ES-I3 (cell line): ENCODE results near the gene IFITM2.
"Not testable (repeated sequence)": the region's sequence is repeated elsewhere in the genome, so short reads cannot be mapped to it uniquely, and the experiment has no call there.

ENCODE experiments used
- H3K36me3 ChIP-seq: 2 replicates; pipeline ENCODE4 v1.6.1; 2013; ENCODE audit warnings: mild to moderate bottlenecking, low read length, control low read depth, moderate library complexity; ENCODE audit not compliant: insufficient read depth
- H3K4me1 ChIP-seq: 2 replicates; pipeline ENCODE4 v1.6.1; 2013; ENCODE audit warnings: mild to moderate bottlenecking, control low read depth, low read length; ENCODE audit not compliant: insufficient read depth
- H3K9ac ChIP-seq: 2 replicates; pipeline ENCODE4 v1.6.1; 2013; ENCODE audit warnings: low read depth, mild to moderate bottlenecking, low read length, moderate library complexity
- H3K9me3 ChIP-seq: 2 replicates; pipeline ENCODE4 v1.6.1; 2013; ENCODE audit warnings: mild to moderate bottlenecking, low read length, moderate library complexity; ENCODE audit not compliant: control insufficient read depth, insufficient read depth

The IFITM2 gene

GRCh38 chr11:304915-305843 lies 2.4 kb upstream of the IFITM2 start:
- H3K4me1 ChIP-seq, result peaks cover 36% of the 10 kb centered on the region
- H3K9me3 ChIP-seq, result no peaks in the 10 kb centered on the region
- no peak overlapping the region; the same call in 1 of the 2 replicates for H3K9ac ChIP-seq
- no peaks in the 10 kb centered on the region for H3K36me3 ChIP-seq

GRCh38 chr11:305844-306211 lies 1.8 kb upstream of the IFITM2 start:
- Histone ChIP-seq H3K4me1 (peaks cover 30% of the 10 kb centered on the region), H3K9ac (no peak overlapping the region), H3K9me3 (no peaks in the 10 kb centered on the region)

GRCh38 chr11:306645-307371 lies 808 bp upstream of the IFITM2 start:
- no peaks in the 10 kb centered on the region for H3K9me3 ChIP-seq
- H3K4me1 ChIP-seq, result peaks cover 30% of the 10 kb centered on the region
- no peaks in the 10 kb centered on the region for H3K36me3 ChIP-seq
- no peak overlapping the region for H3K9ac ChIP-seq

More at GRCh38 chr11:305844-306211, 1.8 kb upstream of the IFITM2 start:
- H3K36me3 ChIP-seq, result no peaks in the 10 kb centered on the region

- H3K36me3 ChIP-seq, H3K9me3 ChIP-seq: not testable (repeated sequence)
- H3K4me1 ChIP-seq, result peaks cover 48% of the 10 kb centered on the region
- peak overlapping the region; percentile 7; the same call in 1 of the 2 replicates for H3K9ac ChIP-seq
Measured at GRCh38 chr11:308740-309665, 1.4 kb downstream of the IFITM2 start.

- H3K9ac ChIP-seq, result peak overlapping the region; percentile 37; the same call in 1 of the 2 replicates
- H3K36me3 ChIP-seq, H3K9me3 ChIP-seq: not testable (repeated sequence)
- H3K4me1 ChIP-seq, result peaks cover 48% of the 10 kb centered on the region
Measured at GRCh38 chr11:309979-310572, 2.5 kb downstream of the IFITM2 start.

GRCh38 chr11:311013-311748 lies 3.6 kb downstream of the IFITM2 start:
- not testable (repeated sequence) for H3K9me3 ChIP-seq, H3K36me3 ChIP-seq
- Histone ChIP-seq H3K4me1 (peaks cover 38% of the 10 kb centered on the region), H3K9ac (peak overlapping the region; percentile 31; the same call in 1 of the 2 replicates)

GRCh38 chr11:312092-312816 lies 4.6 kb downstream of the IFITM2 start:
- H3K36me3 ChIP-seq, result no peaks in the 10 kb centered on the region
- H3K9ac ChIP-seq, result peak overlapping the region; percentile 31; the same call in 1 of the 2 replicates
- H3K4me1 ChIP-seq, result peaks cover 30% of the 10 kb centered on the region
- no peaks in the 10 kb centered on the region for H3K9me3 ChIP-seq

GRCh38 chr11:313304-313786 lies 5.7 kb downstream of the IFITM2 start:
- no peaks in the 10 kb centered on the region for H3K36me3 ChIP-seq
- peak overlapping the region; percentile 73 for H3K9ac ChIP-seq
- H3K4me1 ChIP-seq, result peaks cover 33% of the 10 kb centered on the region
- no peaks in the 10 kb centered on the region for H3K9me3 ChIP-seq

- Histone ChIP-seq H3K4me1 (peaks cover 33% of the 10 kb centered on the region), H3K9me3 (no peaks in the 10 kb centered on the region), H3K36me3 (no peaks in the 10 kb centered on the region), H3K9ac (peak within 1 kb of the TSS; percentile 73)
Measured at GRCh38 chr11:313787-314553, 6.4 kb downstream of the IFITM2 start, which contains the start of gene IFITM1. IFITM1 (plus strand) TSS chr11:314040; CDS start chr11:314171, 131 bp downstream.

GRCh38 chr11:314554-314875 lies 6.9 kb downstream of the IFITM2 start:
- peaks cover 30% of the 10 kb centered on the region for H3K4me1 ChIP-seq
- not testable (repeated sequence) for H3K36me3 ChIP-seq, H3K9me3 ChIP-seq
- peak overlapping the region; percentile 73 for H3K9ac ChIP-seq

- H3K36me3 ChIP-seq, result no peaks in the 10 kb centered on the region; the same call in 1 of the 2 replicates
- peak overlapping the region; percentile 73 for H3K9ac ChIP-seq
- H3K9me3 ChIP-seq, result no peaks in the 10 kb centered on the region
- peaks cover 24% of the 10 kb centered on the region for H3K4me1 ChIP-seq
Measured at GRCh38 chr11:315051-315481, 7.5 kb downstream of the IFITM2 start.

GRCh38 chr11:315516-315994 lies 7.9 kb downstream of the IFITM2 start:
- Histone ChIP-seq H3K9me3 (no peaks in the 10 kb centered on the region), H3K36me3 (no peaks in the 10 kb centered on the region; the same call in 1 of the 2 replicates), H3K4me1 (peaks cover 24% of the 10 kb centered on the region), H3K9ac (peak overlapping the region; percentile 73)
